ENCODE results near the gene EPN1.

GRCh38 chr19:55698256-55698655 is 23.2 kb downstream of the EPN1 start:
- TF ChIP-seq POLR2AphosphoS5 (IDR thresholded peaks at IDR 0.05; ENCODE audit: borderline replicate concordance, low read depth, low read length) (no peak), FOXP2 (optimal IDR thresholded peaks at IDR 0.05; ENCODE audit: control extremely low read depth, extremely low read length, insufficient read depth) (no peak)
